ENCODE measurements around the gene FLT4.
A peak's percentile ranks its signal among the peaks of the same experiment; 100 is the strongest.

The FLT4 gene

GRCh38 chr5:180590543-180591310, 58.7 kb downstream of the FLT4 start:
- DNase-seq (ENCODE audit: low read depth), result no peak

GRCh38 chr5:180589771-180590542, 59.4 kb downstream of the FLT4 start:
- no peak for DNase-seq (ENCODE audit: low read depth)

- DNase-seq (ENCODE audit: low read depth), result no peak
These were observed 62.5 kb downstream of the FLT4 start for GRCh38 chr5:180586870-180587269.

- DNase-seq (ENCODE audit: low read depth), result no peak
These were observed 63.2 kb downstream of the FLT4 start for GRCh38 chr5:180586204-180586603.

GRCh38 chr5:180583738-180584137, 65.7 kb downstream of the FLT4 start:
- no peak for DNase-seq (ENCODE audit: low read depth)

GRCh38 chr5:180580681-180581080, 68.7 kb downstream of the FLT4 start:
- DNase-seq (ENCODE audit: low read depth), result no peak

GRCh38 chr5:180575571-180575970, 73.8 kb downstream of the FLT4 start:
- DNase-seq (ENCODE audit: low read depth), result peak; percentile 7

GRCh38 chr5:180568914-180569313, 80.5 kb downstream of the FLT4 start:
- no peak for DNase-seq (ENCODE audit: low read depth)

- no peak for DNase-seq (ENCODE audit: low read depth)
These were observed 85.4 kb downstream of the FLT4 start for GRCh38 chr5:180563994-180564393.

GRCh38 chr5:180558232-180558631, 91.2 kb downstream of the FLT4 start:
- no peak for DNase-seq (ENCODE audit: low read depth)

GRCh38 chr5:180557217-180557809, 92.1 kb downstream of the FLT4 start:
- DNase-seq (ENCODE audit: low read depth), result no peak

- no peak for DNase-seq (ENCODE audit: low read depth)
These were observed 94.1 kb downstream of the FLT4 start for GRCh38 chr5:180555168-180555921.

- DNase-seq (ENCODE audit: low read depth), result no peak
These were observed 95.9 kb downstream of the FLT4 start for GRCh38 chr5:180553530-180553929.

All from stromal cell of bone marrow (primary cell).